ENCODE results near the gene DISP2. TPM values are rescaled to one million over a fixed set of nuclear protein-coding genes. Genes with fewer than 3 reads are reported as not detected.

DISP2 gene
- total RNA-seq, 2 experiments from 2014 or later = 0.02 to 0.05 TPM

GRCh38 chr15:40367686-40368611 is 9.9 kb downstream of the DISP2 start:
- Mint-ChIP-seq H3K27me3 (no peaks in the 10 kb centered on the region), H3K9me3 (no peaks in the 10 kb centered on the region), H3K27ac (peak overlapping the region; percentile 2), H3K36me3 (no peaks in the 10 kb centered on the region), H3K4me1 (ENCODE audit: low read depth) (peaks cover 16% of the 10 kb centered on the region), H3K4me3 (peak overlapping the region; percentile 71)
- ChIA-PET CTCF (interaction anchor here (0.7 to 5.2 kb wide), 26 partner anchors 9 to 476 kb away, joined by 3 to 49 read pairs (median 5); partner anchors contain the start of genes CCDC9B, DISP2, INAFM2 and IVD), POLR2A (interaction anchor here (1.0 kb wide), 1 partner anchor 36 kb away, joined by 3 read pairs; no protein-coding TSS in a partner anchor)
- peak; percentile 93 for DNase-seq
- intact Hi-C loops (cut with micrococcal nuclease) = loop anchor here (1.0 to 5.0 kb wide), 6 partner anchors 10 to 69 kb away; partner anchors contain the start of genes DISP2 and IVD

GRCh38 chr15:40368719-40369473 is 10.9 kb downstream of the DISP2 start:
- Mint-ChIP-seq H3K4me3 (no peak overlapping the region), H3K36me3 (no peaks in the 10 kb centered on the region), H3K9me3 (no peaks in the 10 kb centered on the region), H3K4me1 (ENCODE audit: low read depth) (peaks cover 16% of the 10 kb centered on the region), H3K27ac (no peak overlapping the region), H3K27me3 (no peaks in the 10 kb centered on the region)
- ChIA-PET CTCF (interaction anchor here (0.7 to 5.2 kb wide), 22 partner anchors 8 to 475 kb away, joined by 3 to 49 read pairs (median 4); partner anchors contain the start of genes CCDC9B, DISP2, INAFM2 and KNSTRN), POLR2A (interaction anchor here (1.3 to 2.3 kb wide), 2 partner anchors 37 to 326 kb away, joined by 3 to 6 read pairs; partner anchors contain the start of genes IVD and RAD51)
- intact Hi-C loops (cut with micrococcal nuclease) = loop anchor here (1.0 to 5.0 kb wide), 6 partner anchors 11 to 68 kb away; partner anchors contain the start of genes DISP2 and IVD
- no peak for DNase-seq

GRCh38 chr15:40369474-40369869 is 11.5 kb downstream of the DISP2 start:
- DNase-seq = no peak
- Mint-ChIP-seq H3K4me1 (ENCODE audit: low read depth) (peaks cover 16% of the 10 kb centered on the region), H3K4me3 (no peak overlapping the region), H3K36me3 (no peaks in the 10 kb centered on the region), H3K27ac (no peak overlapping the region), H3K27me3 (no peaks in the 10 kb centered on the region), H3K9me3 (no peaks in the 10 kb centered on the region)
- intact Hi-C loops (cut with micrococcal nuclease) = loop anchor here (2.0 to 5.0 kb wide), 2 partner anchors 35 to 68 kb away; partner anchors contain the start of gene IVD
- ChIA-PET CTCF (interaction anchor here (0.9 to 5.2 kb wide), 11 partner anchors 11 to 152 kb away, joined by 3 to 49 read pairs (median 6); partner anchors contain the start of genes CCDC9B, DISP2, KNSTRN and PLCB2), POLR2A (interaction anchor here (1.3 to 2.3 kb wide), 2 partner anchors 37 to 325 kb away, joined by 3 to 6 read pairs; partner anchors contain the start of genes IVD and RAD51)

GRCh38 chr15:40369971-40370370 is 12.0 kb downstream of the DISP2 start:
- Mint-ChIP-seq H3K27ac (no peak overlapping the region), H3K4me1 (ENCODE audit: low read depth) (peaks cover 16% of the 10 kb centered on the region)
- CTCF ChIA-PET = interaction anchor here (0.8 to 5.2 kb wide), 7 partner anchors 15 to 91 kb away, joined by 3 to 49 read pairs (median 6); partner anchors contain the start of genes CCDC9B and PLCB2

GRCh38 chr15:40372981-40373380 is 15.0 kb downstream of the DISP2 start:
- Mint-ChIP-seq H3K27me3 (no peaks in the 10 kb centered on the region), H3K9me3 (no peaks in the 10 kb centered on the region), H3K27ac (no peak overlapping the region), H3K36me3 (no peaks in the 10 kb centered on the region), H3K4me3 (no peak overlapping the region), H3K4me1 (ENCODE audit: low read depth) (no peaks in the 10 kb centered on the region)
- DNase-seq = no peak
- CTCF ChIA-PET = interaction anchor here (1.5 to 1.8 kb wide), 2 partner anchors 49 to 94 kb away, joined by 4 to 8 read pairs; no protein-coding TSS in a partner anchor
- POLR2A ChIA-PET = no interaction called here
- intact Hi-C loops (cut with micrococcal nuclease) = no loop called here

More at GRCh38 chr15:40369971-40370370, 12.0 kb downstream of the DISP2 start:
- POLR2A ChIA-PET = interaction anchor here (1.3 to 2.3 kb wide), 2 partner anchors 36 to 325 kb away, joined by 3 to 6 read pairs; partner anchors contain the start of genes IVD and RAD51
- H3K27me3 Mint-ChIP-seq = no peaks in the 10 kb centered on the region
- DNase-seq = no peak
- intact Hi-C loops (cut with micrococcal nuclease) = loop anchor here (2.0 to 5.0 kb wide), 2 partner anchors 35 to 67 kb away; partner anchors contain the start of gene IVD
- H3K36me3 Mint-ChIP-seq = no peaks in the 10 kb centered on the region
- no peak overlapping the region for H3K4me3 Mint-ChIP-seq
- no peaks in the 10 kb centered on the region for H3K9me3 Mint-ChIP-seq

- no peak for DNase-seq
- Mint-ChIP-seq H3K27me3 (no peaks in the 10 kb centered on the region), H3K4me3 (no peak overlapping the region), H3K4me1 (ENCODE audit: low read depth) (peaks cover 3% of the 10 kb centered on the region), H3K36me3 (no peaks in the 10 kb centered on the region), H3K9me3 (no peaks in the 10 kb centered on the region), H3K27ac (no peak overlapping the region)
- POLR2A ChIA-PET = no interaction called here
- intact Hi-C loops (cut with micrococcal nuclease) = no loop called here
- CTCF ChIA-PET = interaction anchor here (0.8 to 1.5 kb wide), 3 partner anchors 9 to 44 kb away, joined by 3 to 4 read pairs (median 3); no protein-coding TSS in a partner anchor
These were observed 19.6 kb downstream of the DISP2 start for GRCh38 chr15:40377606-40378005.

- Mint-ChIP-seq H3K27ac (no peak overlapping the region), H3K4me3 (no peak overlapping the region), H3K9me3 (no peaks in the 10 kb centered on the region), H3K27me3 (no peaks in the 10 kb centered on the region), H3K36me3 (peaks cover 6% of the 10 kb centered on the region), H3K4me1 (ENCODE audit: low read depth) (peaks cover 10% of the 10 kb centered on the region)
- intact Hi-C loops (cut with micrococcal nuclease) = no loop called here
- ChIA-PET POLR2A (no interaction called here), CTCF (no interaction called here)
- no peak for DNase-seq
These were observed 21.4 kb downstream of the DISP2 start for GRCh38 chr15:40379374-40379773.

- intact Hi-C loops (cut with micrococcal nuclease) = no loop called here
- no peaks in the 10 kb centered on the region for H3K27me3 Mint-ChIP-seq
- ChIA-PET POLR2A (no interaction called here), CTCF (interaction anchor here (0.6 to 0.9 kb wide), 2 partner anchors 11 to 18 kb away, joined by 3 read pairs; no protein-coding TSS in a partner anchor)
- no peak for DNase-seq
- H3K4me1 Mint-ChIP-seq (ENCODE audit: low read depth) = peaks cover 14% of the 10 kb centered on the region
- H3K27ac Mint-ChIP-seq = no peak overlapping the region
- H3K4me3 Mint-ChIP-seq = no peak overlapping the region
- H3K9me3 Mint-ChIP-seq = no peaks in the 10 kb centered on the region
- peaks cover 6% of the 10 kb centered on the region for H3K36me3 Mint-ChIP-seq
These were observed 21.8 kb downstream of the DISP2 start for GRCh38 chr15:40379853-40380252.

- ChIA-PET POLR2A (no interaction called here), CTCF (interaction anchor here (0.7 to 1.2 kb wide), 3 partner anchors 9 to 184 kb away, joined by 3 read pairs; no protein-coding TSS in a partner anchor)
- H3K4me1 Mint-ChIP-seq (ENCODE audit: low read depth) = peaks cover 14% of the 10 kb centered on the region
- H3K9me3 Mint-ChIP-seq = no peaks in the 10 kb centered on the region
- DNase-seq = no peak
- H3K27ac Mint-ChIP-seq = no peak overlapping the region
- H3K4me3 Mint-ChIP-seq = no peak overlapping the region
- H3K36me3 Mint-ChIP-seq = peaks cover 6% of the 10 kb centered on the region
- H3K27me3 Mint-ChIP-seq = no peaks in the 10 kb centered on the region
- intact Hi-C loops (cut with micrococcal nuclease) = no loop called here
These were observed 22.6 kb downstream of the DISP2 start for GRCh38 chr15:40380636-40381035.

GRCh38 chr15:40381818-40382529 is 24.0 kb downstream of the DISP2 start:
- Mint-ChIP-seq H3K4me1 (ENCODE audit: low read depth) (peaks cover 14% of the 10 kb centered on the region), H3K9me3 (no peaks in the 10 kb centered on the region), H3K4me3 (no peak overlapping the region), H3K36me3 (peaks cover 14% of the 10 kb centered on the region), H3K27ac (no peak overlapping the region), H3K27me3 (no peaks in the 10 kb centered on the region)
- POLR2A ChIA-PET = interaction anchor here (0.7 to 1.8 kb wide), 3 partner anchors 7 to 25 kb away, joined by 3 to 6 read pairs (median 4); no protein-coding TSS in a partner anchor
- CTCF ChIA-PET = interaction anchor here (0.6 to 3.7 kb wide), 5 partner anchors 15 to 107 kb away, joined by 3 to 22 read pairs (median 9); no protein-coding TSS in a partner anchor
- intact Hi-C loops (cut with micrococcal nuclease) = loop anchor here (1.0 to 2.0 kb wide), 2 partner anchors 17 to 23 kb away; partner anchors contain the start of gene IVD
- no peak for DNase-seq
